Measurements from ENCODE around the gene ATP5IF1. TPM values are rescaled to one million over a fixed set of nuclear protein-coding genes. Genes with fewer than 3 reads are reported as not detected.
A peak's percentile ranks its signal among the peaks of the same experiment; 100 is the strongest.

The ATP5IF1 gene
- total RNA-seq, 1 donor: 51.8 TPM

- no peak for DNase-seq (ENCODE audit: insufficient read length, low spot score, missing footprints)
- Histone ChIP-seq H3K4me2 (ENCODE audit: insufficient read depth, low read length) (peak overlapping the region; percentile 96), H3K9me3 (ENCODE audit: low read depth, low read length) (no peaks in the 10 kb centered on the region), H3K79me2 (ENCODE audit: insufficient read depth, low read length) (no peaks in the 10 kb centered on the region), H3K4me1 (ENCODE audit: insufficient read depth, low read length) (peaks cover 40% of the 10 kb centered on the region), H3K4me3 (ENCODE audit: insufficient read depth, low read length) (peak overlapping the region; percentile 78), H2AFZ (ENCODE audit: low read length) (peak overlapping the region; percentile 92), H4K20me1 (ENCODE audit: insufficient read depth, low read length) (no peaks in the 10 kb centered on the region), H3K36me3 (ENCODE audit: insufficient read depth, low read length) (no peaks in the 10 kb centered on the region), H3K27ac (ENCODE audit: low read depth, low read length) (peak overlapping the region; percentile 66), H3K27me3 (ENCODE audit: insufficient read depth, low read length) (no peaks in the 10 kb centered on the region)
- TF ChIP-seq, protein P1, sequence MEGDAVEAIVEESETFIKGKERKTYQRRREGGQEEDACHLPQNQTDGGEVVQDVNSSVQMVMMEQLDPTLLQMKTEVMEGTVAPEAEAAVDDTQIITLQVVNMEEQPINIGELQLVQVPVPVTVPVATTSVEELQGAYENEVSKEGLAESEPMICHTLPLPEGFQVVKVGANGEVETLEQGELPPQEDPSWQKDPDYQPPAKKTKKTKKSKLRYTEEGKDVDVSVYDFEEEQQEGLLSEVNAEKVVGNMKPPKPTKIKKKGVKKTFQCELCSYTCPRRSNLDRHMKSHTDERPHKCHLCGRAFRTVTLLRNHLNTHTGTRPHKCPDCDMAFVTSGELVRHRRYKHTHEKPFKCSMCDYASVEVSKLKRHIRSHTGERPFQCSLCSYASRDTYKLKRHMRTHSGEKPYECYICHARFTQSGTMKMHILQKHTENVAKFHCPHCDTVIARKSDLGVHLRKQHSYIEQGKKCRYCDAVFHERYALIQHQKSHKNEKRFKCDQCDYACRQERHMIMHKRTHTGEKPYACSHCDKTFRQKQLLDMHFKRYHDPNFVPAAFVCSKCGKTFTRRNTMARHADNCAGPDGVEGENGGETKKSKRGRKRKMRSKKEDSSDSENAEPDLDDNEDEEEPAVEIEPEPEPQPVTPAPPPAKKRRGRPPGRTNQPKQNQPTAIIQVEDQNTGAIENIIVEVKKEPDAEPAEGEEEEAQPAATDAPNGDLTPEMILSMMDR (IDR thresholded peaks at IDR 0.05; ENCODE audit: extremely low read depth, low read depth, low read length): no peak
Measured at GRCh38 chr1:28247612-28248272, 11.8 kb downstream of the ATP5IF1 start.

DNA sequence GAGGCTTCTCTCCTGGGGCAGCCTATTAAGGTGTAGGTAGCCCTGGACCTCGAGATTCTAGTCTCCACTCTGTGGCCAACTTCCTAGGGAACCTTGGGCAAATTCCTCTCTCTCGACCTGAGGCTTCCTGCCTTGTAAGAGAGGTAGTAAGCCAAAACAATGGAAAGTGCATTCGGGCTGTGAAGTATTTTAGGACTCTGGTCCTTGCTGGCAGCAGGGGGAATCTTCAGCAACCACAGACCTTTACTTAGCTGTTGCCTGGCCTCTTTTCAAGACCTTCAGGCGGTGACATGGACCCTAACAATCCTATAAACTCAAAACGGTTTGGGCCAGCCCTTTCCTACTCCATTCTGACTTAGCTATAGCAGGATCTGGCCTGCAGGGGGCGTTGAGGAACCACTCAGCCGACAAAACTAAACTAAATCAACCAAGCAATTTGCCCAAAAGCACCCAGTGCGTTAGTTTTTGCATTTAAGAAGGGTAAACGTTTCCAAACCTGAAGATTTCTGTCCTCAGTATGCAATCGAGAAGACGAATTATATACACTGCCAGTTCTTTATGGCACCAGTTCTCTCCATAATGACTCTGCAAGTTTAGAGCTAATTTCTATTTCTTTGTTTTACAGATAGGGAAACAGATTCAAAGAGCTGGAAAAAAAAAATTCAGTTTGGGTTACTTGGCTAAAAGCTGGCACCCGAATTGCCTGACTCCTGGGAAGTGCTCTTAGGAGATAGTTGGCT, 12.5 kb downstream of the ATP5IF1 start:
- Histone ChIP-seq H3K9me3 (ENCODE audit: low read depth, low read length) (no peaks in the 10 kb centered on the region), H3K27me3 (ENCODE audit: insufficient read depth, low read length) (no peaks in the 10 kb centered on the region), H3K27ac (ENCODE audit: low read depth, low read length) (peak overlapping the region; percentile 66), H3K4me1 (ENCODE audit: insufficient read depth, low read length) (peaks cover 40% of the 10 kb centered on the region), H2AFZ (ENCODE audit: low read length) (peak overlapping the region; percentile 92), H3K4me2 (ENCODE audit: insufficient read depth, low read length) (peak overlapping the region; percentile 96), H3K79me2 (ENCODE audit: insufficient read depth, low read length) (no peaks in the 10 kb centered on the region), H3K4me3 (ENCODE audit: insufficient read depth, low read length) (peak overlapping the region; percentile 27), H4K20me1 (ENCODE audit: insufficient read depth, low read length) (no peaks in the 10 kb centered on the region), H3K36me3 (ENCODE audit: insufficient read depth, low read length) (no peaks in the 10 kb centered on the region)
- TF ChIP-seq, protein P1 (IDR thresholded peaks at IDR 0.05; ENCODE audit: extremely low read depth, low read depth, low read length): peak; percentile 98
- DNase-seq (ENCODE audit: insufficient read length, low spot score, missing footprints): peak; percentile 75

DNA sequence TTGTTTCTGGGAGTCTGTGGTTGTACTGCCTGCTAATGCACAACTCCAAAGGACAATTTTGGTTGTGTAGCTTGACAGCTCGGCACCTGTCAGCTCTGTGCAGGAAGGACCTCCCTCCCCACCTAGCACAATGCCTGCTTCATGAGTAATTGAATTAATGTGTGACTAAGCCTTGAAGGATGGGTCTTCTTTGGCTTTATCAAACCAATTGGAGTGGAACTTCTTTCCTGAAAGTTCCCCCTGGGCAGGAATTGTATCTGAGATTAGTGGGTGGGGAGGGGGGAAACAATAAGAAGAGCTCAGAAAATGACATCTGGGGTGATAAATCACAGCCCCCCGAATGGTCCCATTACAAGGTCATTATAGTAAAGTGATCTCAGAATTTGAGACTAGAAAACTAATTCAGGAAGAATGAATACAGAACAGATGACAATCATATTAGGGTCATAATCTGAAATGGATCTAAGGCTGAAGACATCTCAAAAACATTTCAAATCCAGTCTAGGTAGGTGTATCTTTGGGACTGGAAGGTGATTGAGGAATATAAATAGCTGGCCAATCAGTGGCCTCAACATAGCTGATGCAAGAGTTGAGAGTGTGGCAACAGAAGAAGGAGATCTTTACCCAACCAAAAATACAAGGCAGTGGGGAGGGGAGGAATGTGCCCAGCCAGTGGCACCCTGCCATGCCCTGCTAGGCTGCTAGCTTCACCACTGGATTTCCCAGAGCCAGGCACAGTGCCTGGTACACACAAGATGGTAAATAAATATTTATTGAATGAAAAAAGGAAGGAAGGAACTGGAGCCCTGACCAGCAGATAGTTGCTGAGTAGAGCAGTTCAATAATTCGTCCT, 13.3 kb downstream of the ATP5IF1 start:
- peak overlapping the region; percentile 96 for H3K4me2 ChIP-seq (ENCODE audit: insufficient read depth, low read length)
- H3K4me3 ChIP-seq (ENCODE audit: insufficient read depth, low read length): peak overlapping the region; percentile 27
- no peaks in the 10 kb centered on the region for H3K27me3 ChIP-seq (ENCODE audit: insufficient read depth, low read length)
- H2AFZ ChIP-seq (ENCODE audit: low read length): peak overlapping the region; percentile 92
- H3K9me3 ChIP-seq (ENCODE audit: low read depth, low read length): no peaks in the 10 kb centered on the region
- no peaks in the 10 kb centered on the region for H3K79me2 ChIP-seq (ENCODE audit: insufficient read depth, low read length)
- H3K27ac ChIP-seq (ENCODE audit: low read depth, low read length): peak overlapping the region; percentile 16
- H4K20me1 ChIP-seq (ENCODE audit: insufficient read depth, low read length): no peaks in the 10 kb centered on the region
- DNase-seq (ENCODE audit: insufficient read length, low spot score, missing footprints): peak; percentile 82
- peaks cover 40% of the 10 kb centered on the region for H3K4me1 ChIP-seq (ENCODE audit: insufficient read depth, low read length)
- TF ChIP-seq, protein P1 (IDR thresholded peaks at IDR 0.05; ENCODE audit: extremely low read depth, low read depth, low read length): no peak
- H3K36me3 ChIP-seq (ENCODE audit: insufficient read depth, low read length): no peaks in the 10 kb centered on the region

All from osteoblast (primary cell).